GM12892 (cell line): ENCODE measurements around the gene SEC22B.
"Not testable (repeated sequence)": the region's sequence is repeated elsewhere in the genome, so short reads cannot be mapped to it uniquely, and the experiment has no call there.

ENCODE experiments used
- POLR2A ChIP-seq: IDR thresholded peaks from 2 replicates; pipeline ENCODE4 v1.6.1; 2011; ENCODE audit warnings: low read depth, low read length, control low read depth
- POLR2AphosphoS5 ChIP-seq: IDR thresholded peaks from 2 replicates; pipeline ENCODE4 v1.6.1; 2011; ENCODE audit warnings: low read depth, low read length, control low read depth
- TAF1 ChIP-seq: IDR thresholded peaks from 2 replicates; pipeline ENCODE4 v1.6.1; 2011; ENCODE audit warnings: low read depth, mild to moderate bottlenecking, control low read depth, low read length, borderline replicate concordance

- not testable (repeated sequence) for TF ChIP-seq POLR2A, POLR2AphosphoS5, TAF1
These were observed 48.4 kb downstream of the SEC22B start for GRCh38 chr1:120127921-120128320.
